Epidermal melanocyte (primary cell): ENCODE measurements around the gene CTLA4.
"Not testable (repeated sequence)": the region's sequence is repeated elsewhere in the genome, so short reads cannot be mapped to it uniquely, and the experiment has no call there.

ENCODE experiments used
- DNase-seq: peaks from one replicate; pipeline ENCODE4 v3.0.0; 2011; ENCODE audit warnings: low spot score; ENCODE audit not compliant: insufficient read length

CTLA4 gene

DNA sequence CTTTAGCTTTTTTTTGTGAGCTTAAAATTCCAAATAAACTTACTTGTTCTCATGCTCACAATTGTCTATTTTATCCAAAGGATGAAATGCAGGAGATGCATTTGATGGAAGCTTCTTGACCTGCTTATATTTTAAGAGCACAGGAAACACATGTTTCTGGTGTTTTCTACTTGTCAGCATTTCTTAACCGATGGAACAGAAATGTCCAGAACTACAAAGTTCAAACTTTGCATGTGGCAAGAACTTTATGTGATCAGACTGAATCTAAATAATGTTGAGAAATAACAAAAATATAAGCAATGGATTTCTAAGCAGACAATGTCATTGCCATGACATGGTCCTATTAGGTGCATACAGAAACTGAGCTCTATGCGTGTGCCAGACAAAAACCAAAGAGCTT, 9.9 kb upstream of the CTLA4 start:
- no peak for DNase-seq

DNA sequence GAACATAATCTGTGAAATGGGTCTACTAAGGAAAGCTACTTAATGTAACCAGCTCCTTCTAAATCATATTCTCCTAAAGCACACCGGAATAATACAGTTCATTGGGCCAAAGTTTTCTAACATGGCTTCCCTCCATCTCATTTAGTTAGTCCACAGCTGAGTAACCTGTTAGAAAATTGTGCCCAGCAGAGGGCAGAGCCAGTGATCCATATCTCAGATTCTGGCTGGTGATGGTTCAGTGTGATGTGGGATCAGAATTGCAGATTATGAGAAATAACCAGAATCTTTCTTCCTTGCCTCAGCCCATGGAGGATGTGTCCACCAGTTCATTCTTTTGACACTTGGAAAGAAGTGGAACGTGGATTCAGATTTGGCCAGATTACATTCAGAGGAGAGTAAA, 9.4 kb upstream of the CTLA4 start:
- DNase-seq = no peak

DNA sequence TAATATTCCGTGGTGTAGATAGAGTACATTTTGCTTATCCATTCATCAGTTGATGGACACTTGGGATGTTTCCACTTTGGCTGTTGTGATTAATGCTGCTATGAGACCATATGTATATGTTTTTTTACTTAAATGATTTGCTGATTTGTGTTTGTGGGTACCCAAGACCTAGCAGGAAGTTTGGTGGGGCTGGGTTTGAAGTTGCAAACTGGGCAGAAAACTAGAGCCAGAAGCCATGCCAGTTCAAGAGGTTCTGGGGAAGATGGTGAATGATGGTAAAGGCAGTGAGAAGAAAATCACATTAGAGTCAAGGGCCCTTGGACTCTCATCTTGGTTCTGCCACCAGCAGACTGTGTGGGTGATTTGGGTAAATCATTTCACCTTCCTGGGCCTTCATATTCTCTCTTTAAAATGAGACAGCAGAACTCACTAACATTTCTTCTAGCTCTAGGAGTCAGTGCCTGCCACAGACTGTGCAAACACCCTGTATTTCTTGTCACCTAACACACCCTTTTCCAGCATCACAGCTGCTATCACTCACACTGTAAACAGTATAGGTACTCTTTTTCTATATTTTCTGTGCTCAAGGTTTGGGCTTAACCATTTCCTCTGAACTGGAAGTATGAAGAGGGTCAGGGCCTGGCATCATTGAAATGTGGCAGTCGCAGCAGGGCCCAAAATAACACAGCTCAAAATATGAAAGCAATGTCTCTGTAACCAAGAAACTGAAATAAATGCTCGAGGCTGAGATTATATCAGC, 8.4 kb upstream of the CTLA4 start:
- DNase-seq = no peak

DNA sequence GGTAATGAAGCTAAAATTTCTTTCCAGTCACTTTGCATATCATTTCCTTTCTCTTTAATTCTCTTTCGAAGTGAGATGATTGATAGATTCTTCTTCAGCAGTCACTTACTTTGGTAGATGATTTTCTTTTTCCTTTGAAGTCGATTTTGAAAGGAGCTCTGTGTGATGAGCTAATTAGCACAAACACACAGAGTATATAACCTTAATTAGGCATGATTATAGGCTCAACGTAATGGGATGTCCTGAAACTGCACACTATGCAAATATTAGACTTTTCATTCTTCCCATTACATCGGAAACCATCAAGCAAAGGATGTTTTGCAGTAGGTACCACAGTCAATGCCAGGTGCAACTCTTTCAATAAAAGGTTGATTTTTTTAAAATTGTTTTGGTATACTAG, 6.4 kb upstream of the CTLA4 start:
- DNase-seq = no peak

DNA sequence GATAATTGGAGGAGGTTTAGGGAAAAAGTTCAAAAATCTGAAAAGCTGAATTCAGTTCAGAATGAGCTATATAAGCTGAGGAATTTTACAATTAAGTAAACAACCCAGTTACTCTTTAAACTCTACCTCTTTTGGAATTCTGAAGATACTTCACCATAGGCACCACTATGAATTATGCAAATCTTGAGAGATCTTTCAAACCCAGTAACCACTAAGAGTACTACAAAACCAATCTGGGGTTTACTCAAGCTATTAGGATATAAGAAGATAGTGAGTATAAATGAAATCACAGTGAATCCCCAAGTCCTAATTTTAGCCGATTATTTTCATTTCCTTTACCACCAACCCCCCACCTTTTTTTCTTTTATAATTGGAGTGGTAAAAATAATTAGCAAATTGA, 6.0 kb upstream of the CTLA4 start:
- DNase-seq = no peak

DNA sequence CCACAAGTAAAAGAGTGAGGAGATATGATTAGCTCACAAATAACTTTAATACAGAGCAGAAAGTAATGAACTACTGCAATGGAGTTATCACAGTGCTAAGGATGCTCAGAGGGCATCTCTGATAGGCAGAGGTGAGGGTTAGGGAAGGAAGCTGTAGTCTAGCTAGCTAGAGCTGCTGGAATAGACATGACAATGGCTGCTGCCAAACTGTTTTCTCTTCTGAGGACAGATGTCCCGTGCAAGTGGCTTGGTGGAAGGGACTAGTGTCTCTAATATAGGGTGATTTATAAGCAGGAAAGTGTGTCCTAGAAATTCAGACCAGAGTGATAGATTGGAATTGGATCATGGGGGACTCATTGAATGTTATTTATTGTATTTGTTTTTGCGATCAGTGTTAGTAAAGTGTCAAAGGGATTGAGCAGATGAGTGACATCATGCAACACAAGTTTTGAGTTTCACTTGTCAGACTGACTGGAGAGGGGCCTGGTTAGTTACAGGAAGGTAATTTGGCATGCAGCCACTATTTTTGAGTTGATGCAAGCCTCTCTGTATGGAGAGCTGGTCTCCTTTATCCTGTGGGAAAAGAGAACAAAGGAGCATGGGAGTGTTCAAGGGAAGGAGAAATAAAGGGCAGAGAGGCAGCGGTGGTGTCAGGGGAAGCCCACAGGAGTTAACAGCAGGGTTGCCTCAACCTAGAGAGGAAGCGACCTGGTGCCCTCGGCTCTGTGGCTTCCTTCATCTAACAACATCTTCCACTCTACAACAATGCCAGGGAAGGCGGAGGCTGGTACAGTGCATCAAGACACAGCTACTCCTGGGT, 1.9 kb downstream of the CTLA4 start:
- no peak for DNase-seq

DNA sequence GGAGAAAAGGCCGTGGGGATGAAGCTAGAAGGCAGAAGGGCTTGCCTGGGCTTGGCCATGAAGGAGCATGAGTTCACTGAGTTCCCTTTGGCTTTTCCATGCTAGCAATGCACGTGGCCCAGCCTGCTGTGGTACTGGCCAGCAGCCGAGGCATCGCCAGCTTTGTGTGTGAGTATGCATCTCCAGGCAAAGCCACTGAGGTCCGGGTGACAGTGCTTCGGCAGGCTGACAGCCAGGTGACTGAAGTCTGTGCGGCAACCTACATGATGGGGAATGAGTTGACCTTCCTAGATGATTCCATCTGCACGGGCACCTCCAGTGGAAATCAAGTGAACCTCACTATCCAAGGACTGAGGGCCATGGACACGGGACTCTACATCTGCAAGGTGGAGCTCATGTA, 2.9 kb downstream of the CTLA4 start:
- DNase-seq = no peak

DNA sequence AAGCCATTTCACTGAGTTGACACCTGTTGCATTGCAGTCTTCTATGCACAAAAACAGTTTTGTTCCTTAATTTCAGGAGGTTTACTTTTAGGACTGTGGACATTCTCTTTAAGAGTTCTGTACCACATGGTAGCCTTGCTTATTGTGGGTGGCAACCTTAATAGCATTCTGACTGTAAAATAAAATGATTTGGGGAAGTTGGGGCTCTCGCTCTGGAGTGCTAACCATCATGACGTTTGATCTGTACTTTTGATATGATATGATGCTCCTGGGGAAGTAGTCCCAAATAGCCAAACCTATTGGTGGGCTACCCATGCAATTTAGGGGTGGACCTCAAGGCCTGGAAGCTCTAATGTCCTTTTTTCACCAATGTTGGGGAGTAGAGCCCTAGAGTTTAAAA, 3.4 kb downstream of the CTLA4 start:
- no peak for DNase-seq

DNA sequence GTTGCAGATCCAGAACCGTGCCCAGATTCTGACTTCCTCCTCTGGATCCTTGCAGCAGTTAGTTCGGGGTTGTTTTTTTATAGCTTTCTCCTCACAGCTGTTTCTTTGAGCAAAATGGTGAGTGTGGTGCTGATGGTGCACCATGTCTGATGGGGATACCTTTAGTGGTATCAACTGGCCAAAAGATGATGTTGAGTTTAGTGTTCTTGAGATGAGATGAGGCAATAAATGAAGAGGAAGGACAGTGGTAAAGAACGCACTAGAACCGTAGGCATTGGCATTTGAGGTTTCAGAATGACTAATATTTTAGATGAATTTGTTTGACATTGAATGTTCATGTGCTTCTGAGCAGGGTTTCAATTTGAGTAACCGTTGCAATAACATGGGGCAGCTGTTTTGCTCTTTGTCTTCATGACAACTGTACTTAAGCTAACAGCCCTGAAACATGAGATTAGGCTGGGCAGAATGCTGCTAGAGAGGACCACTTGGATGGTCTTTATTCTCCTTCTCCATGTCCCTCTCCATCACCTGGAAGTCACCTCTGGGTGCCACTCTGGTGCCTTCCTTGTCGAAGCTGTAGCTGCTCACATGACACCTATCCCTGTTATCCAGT, 3.9 kb downstream of the CTLA4 start:
- DNase-seq = no peak

DNA sequence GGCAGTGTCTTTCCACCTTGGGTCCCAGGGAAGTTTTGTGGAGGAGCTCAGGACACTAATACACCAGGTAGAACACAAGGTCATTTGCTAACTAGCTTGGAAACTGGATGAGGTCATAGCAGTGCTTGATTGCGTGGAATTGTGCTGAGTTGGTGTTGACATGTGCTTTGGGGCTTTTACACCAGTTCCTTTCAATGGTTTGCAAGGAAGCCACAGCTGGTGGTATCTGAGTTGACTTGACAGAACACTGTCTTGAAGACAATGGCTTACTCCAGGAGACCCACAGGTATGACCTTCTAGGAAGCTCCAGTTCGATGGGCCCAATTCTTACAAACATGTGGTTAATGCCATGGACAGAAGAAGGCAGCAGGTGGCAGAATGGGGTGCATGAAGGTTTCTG, 5.9 kb downstream of the CTLA4 start:
- DNase-seq = no peak

DNA sequence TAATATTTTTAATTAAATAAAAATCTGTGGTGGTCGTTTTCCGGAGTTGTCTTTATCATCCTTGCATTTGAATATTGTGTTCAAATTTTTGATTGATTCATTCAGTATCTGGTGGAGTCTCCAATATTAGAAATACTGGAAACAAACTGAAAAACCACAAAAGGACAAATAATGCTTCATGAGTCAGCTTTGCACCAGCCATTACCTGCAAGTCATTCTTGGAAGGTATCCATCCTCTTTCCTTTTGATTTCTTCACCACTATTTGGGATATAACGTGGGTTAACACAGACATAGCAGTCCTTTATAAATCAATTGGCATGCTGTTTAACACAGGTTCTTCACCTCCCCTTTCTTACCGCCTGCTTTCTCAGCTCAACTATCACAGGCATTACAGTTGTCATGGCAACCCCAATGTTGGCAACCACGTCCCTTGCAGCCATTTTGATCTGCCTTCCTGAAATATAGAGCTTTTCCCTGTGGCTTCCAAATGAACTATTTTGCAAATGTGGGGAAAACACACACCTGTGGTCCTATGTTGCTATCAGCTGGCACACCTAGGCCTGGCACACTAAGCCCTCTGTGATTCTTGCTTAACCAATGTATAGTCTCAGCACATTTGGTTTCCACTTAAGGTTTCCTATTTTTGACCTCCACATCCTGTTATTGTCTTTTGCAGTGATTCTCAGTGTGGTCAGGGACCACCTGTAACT, 6.5 kb downstream of the CTLA4 start:
- no peak for DNase-seq

DNA sequence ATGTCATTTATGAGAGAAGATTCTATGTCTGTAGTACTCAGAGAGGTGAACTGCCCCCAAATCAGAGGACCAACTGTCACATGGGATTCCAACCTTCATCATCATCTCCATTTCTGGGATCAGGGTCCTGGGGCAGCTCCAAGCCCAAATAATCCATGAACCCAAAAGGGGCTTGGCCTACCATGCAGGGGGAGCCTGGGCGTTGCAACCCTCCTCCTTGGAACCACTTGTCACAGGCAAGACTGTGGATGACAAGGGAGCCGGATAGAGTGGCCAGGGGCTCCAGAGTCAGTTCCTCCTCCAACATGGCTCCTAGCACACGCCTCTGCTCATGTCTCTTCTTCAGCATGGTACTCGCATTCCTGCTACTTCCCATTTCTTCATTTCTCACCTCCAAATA, 7.9 kb downstream of the CTLA4 start:
- no peak for DNase-seq

DNA sequence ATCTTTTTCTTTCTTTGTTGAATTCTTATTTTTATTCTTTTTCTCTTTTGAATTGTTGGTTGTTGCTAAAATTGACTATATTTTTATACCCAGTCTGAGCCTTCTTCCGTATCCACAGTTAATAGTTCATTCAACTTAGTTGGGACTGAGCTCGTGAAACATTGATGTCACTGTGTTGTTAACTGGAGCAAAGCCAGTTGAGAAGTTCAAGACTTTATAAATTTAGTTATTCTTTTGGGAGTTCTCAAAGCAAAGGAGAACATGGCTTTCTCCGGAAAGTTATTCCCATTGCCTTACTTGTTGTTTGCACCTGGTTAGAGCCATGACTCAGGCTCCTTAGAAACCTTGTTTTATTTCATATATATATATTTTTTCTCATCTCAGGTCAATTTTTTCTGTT, 8.8 kb downstream of the CTLA4 start:
- no peak for DNase-seq

DNA sequence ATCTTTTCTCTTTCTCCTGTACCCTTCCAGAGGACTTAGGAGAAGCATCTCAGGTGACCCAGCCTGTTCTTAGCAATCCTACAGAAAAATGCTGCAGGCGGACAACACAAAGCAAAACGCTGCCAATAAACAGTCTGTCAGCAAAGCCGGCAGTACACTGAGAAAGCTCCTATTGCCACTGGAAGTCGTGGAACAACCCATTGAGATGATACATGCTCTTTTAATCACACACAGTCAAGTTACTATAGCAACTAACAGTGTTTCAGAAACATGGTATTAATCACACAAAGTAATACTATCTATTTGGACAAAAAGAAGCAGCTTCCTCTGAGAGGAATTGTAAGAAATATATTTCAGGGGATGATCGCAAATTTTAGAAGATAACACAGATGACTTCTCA, 10.5 kb downstream of the CTLA4 start:
- no peak for DNase-seq

DNA sequence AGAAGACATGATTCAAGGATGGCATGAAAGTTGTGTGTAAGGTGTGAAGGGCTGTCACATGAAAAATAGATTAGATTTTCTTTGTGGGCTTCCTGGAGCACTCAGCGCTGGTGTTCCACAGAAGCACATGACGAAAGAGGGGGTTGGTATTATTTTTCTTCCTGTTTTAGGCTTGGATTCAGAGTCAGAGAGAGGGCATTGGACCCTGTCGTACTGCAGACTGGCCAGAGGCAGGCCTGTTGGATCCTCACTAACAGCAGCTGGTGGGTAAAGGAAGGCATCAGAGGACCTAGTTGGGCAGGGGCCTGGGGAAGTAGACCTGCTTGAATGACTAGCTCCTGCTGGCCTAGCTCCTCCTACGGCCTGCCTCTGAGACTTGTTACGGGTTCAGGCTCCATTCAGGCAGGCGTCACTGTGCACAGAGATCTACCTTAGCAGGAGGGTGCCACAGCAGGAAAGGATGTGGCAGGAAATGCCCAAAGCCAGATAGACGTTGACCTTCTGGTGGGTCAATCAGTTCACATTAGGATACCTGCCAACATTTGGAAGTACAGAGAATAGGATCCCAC, 13.1 kb downstream of the CTLA4 start:
- no peak for DNase-seq

DNA sequence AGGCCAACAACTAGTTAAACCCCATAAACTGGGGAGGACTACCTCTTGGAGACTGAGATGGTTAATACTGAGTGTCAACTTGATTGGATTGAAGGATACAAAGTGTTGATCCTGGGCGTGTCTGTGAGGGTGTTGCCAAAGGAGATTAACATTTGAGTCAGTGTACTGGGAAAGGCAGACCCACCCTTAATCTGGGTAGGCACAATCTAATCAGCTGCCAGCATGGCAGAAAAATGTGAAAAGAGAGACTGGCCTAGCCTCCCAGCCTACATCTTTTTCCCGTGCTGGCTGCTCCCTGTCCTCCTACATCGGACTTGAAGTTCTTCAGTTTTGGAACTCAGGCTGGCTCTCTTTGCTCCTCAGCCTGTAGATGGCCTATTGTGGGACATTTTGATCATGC, 13.6 kb downstream of the CTLA4 start:
- DNase-seq = not testable (repeated sequence)

DNA sequence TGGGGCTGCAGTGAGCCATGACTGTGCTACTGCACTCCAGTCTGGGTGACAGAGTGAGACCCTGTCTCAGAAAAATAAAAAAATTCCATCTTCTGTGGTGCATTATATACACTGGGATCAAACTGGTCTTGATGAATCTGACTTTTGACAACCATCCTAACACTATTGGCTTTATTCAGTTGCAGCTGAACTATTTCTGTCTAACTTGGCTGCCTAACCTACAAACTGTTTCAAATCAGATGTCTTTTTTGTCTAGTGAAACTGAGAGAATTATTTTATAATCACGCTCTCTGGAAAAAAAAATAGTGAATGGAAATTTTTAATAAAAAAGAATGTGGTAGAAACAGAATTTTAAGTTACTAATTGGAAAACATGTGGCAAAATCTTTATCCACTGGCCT, 15.0 kb downstream of the CTLA4 start:
- DNase-seq = no peak

DNA sequence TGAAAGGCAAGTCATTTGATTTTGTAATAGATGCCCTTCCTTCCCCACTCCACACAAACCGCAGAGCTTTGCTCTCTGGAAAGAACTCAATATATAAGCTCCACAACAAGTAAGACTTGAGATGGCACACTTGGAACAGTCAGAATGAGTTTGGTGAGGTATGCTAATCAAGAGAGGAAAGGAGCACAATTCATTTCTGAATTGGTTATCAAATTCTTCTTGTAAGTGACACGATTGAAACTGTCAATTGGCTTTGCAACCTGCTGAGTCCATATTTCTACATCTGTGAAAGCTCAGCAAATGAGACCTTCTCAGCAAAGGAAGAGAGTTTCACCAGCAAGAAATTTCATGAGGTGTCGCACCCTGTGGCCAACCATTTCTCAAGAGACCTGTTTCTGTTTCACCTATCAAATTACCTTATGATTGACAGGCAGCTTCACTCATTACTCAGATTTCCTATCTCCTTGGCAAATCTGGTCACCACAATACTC, 19.1 kb downstream of the CTLA4 start:
- no peak for DNase-seq

DNA sequence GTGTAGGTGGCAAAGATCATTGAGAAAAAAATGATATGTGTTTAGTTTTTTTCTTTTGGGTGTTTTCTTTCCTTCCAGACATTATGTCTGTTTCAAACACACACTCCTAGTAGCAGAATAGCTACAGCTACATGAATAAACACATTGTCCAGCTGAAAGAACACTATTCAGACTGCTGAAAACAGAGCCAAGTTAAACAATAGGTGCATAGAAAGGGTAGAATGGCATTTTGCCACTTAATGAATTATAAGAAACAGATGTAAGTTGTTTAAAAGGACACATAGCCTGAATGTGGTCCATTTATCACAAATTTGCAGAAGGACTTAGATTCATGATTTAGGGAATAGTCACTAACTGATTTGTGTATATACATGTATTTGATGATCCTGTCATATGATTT, 20.1 kb downstream of the CTLA4 start:
- DNase-seq = peak; percentile 83

DNA sequence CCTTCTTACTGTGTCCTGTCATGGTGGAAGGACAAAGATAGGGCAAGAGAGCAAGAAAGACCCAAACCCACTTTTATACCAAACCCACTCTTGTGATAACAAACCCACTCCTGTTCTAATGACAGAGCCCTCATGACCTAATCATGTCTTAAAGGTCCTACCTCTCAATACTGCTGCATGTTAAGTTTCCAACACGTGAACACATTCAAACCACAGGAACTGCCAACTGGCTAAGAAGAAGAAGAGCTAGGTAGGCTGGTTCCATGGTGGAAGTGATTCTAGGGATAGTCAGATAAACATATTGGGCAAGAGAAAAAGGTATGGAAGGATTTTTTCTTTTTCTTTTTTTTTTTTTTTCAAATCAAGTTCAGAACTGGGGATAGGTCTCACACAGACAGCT, 22.0 kb downstream of the CTLA4 start:
- DNase-seq = no peak

DNA sequence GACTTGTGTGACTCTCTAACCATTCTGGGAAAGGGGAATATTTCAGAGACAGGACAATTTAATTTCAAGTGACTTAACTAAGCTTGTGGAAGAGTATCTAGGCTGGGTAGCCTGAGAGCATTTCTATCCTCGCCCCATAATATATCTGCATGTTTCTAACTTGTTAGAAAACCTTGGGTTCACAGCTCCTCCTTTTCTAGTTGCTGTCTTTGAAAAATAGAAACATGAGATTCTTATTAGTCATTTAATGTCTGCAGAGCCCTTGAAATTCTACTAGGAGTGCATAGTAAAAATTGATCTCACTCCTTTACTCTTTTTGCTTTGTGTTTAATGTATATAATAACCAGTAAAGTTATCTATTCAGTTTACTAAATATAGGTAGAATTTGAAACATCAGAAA, 22.4 kb downstream of the CTLA4 start:
- DNase-seq = no peak
